ENCODE measurements around the gene TLE7.

The TLE7 gene

DNA sequence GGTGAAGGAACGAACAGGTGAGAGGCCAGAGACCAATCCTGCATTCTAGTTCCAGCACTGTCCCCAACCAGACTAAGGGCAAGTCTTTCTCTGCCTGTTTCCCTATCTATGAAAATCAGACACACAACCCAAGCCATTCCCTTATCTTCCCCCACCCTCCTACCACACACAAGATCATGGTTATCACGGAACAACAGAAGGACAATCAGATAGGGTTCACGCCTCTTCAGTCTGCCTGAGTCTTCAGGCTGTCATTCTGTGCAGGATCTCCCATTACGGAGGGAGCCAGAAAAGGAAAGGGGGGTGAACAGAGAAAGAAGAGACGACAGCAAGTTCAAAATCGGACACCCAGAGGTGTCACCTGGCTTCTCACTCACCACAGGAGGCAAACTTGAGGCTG lies 11.1 kb downstream of the TLE7 start:
- DNase-seq (ENCODE audit: low read depth) = no peak
- H3K4me3 ChIP-seq (ENCODE audit: control insufficient read depth, low read depth, low read length) = no peak overlapping the region
- TF ChIP-seq CTCF (conservative IDR thresholded peaks at IDR 0.05; ENCODE audit: control insufficient read depth, insufficient read depth, low read depth, low read length) = no peak

DNA sequence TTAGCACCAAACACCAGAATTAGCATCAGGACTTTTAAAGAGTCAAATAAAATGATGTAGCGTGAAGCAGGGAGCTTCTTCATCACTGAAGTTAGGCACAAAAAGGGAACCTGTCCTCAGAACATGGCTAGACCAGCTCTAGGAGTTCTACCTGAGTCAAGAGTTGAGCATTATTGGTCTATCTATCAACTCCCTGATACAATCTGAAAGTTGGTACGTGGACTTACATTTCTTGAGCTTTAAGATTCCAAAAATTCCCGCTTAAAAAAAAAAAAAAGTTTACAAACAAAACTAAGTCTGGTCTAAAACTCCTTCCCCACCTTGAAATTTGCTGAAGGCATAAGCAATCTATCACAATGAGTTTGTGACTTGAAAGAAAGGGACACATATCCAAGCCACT lies 12.3 kb downstream of the TLE7 start:
- no peak for TF ChIP-seq CTCF (conservative IDR thresholded peaks at IDR 0.05; ENCODE audit: control insufficient read depth, insufficient read depth, low read depth, low read length)
- DNase-seq (ENCODE audit: low read depth) = no peak
- no peak overlapping the region for H3K4me3 ChIP-seq (ENCODE audit: control insufficient read depth, low read depth, low read length)

DNA sequence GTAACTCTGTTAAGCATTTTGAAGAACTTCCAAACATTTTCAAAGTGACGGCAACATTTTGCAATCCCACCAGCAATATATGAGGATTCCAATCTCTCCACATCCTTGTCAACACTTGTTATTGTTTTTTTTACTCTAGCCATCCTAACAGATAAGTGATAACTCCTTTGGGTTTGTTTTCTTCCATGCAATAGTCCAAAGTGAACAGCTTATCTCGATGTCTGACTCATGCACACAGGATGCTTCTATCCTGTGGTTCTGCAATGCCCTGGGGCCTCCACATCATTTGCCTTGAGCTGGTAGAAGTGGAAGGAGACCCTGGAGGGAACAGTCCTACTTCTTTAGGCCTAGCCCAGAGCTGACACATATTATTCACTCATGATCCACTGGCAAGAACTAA lies 13.0 kb downstream of the TLE7 start:
- H3K4me3 ChIP-seq (ENCODE audit: control insufficient read depth, low read depth, low read length) = no peak overlapping the region
- no peak for TF ChIP-seq CTCF (conservative IDR thresholded peaks at IDR 0.05; ENCODE audit: control insufficient read depth, insufficient read depth, low read depth, low read length)
- DNase-seq (ENCODE audit: low read depth) = no peak

- TF ChIP-seq CTCF (conservative IDR thresholded peaks at IDR 0.05; ENCODE audit: control insufficient read depth, insufficient read depth, low read depth, low read length) = no peak
- no peak overlapping the region for H3K4me3 ChIP-seq (ENCODE audit: control insufficient read depth, low read depth, low read length)
- DNase-seq (ENCODE audit: low read depth) = no peak
Observed at GRCh38 chr16:71428385-71428784, 13.5 kb downstream of the TLE7 start.

- DNase-seq (ENCODE audit: low read depth) = no peak
- no peak overlapping the region for H3K4me3 ChIP-seq (ENCODE audit: control insufficient read depth, low read depth, low read length)
- TF ChIP-seq CTCF (conservative IDR thresholded peaks at IDR 0.05; ENCODE audit: control insufficient read depth, insufficient read depth, low read depth, low read length) = no peak
Observed at GRCh38 chr16:71426880-71427615, 14.8 kb downstream of the TLE7 start.

- peak; percentile 95 for DNase-seq (ENCODE audit: low read depth)
- peak overlapping the region; percentile 59 for H3K4me3 ChIP-seq (ENCODE audit: control insufficient read depth, low read depth, low read length)
- no peak for TF ChIP-seq CTCF (conservative IDR thresholded peaks at IDR 0.05; ENCODE audit: control insufficient read depth, insufficient read depth, low read depth, low read length)
Observed at GRCh38 chr16:71426069-71426879, 15.6 kb downstream of the TLE7 start.
